ENCODE results near the gene MET. TPM values are rescaled to one million over a fixed set of nuclear protein-coding genes. Genes with fewer than 3 reads are reported as not detected.

MET gene
- total RNA-seq, 1 experiment from 2014 or later, result 200 TPM

- intact Hi-C loops (cut with micrococcal nuclease), result loop anchor here (5.0 kb wide), 1 partner anchor 68 kb away; no protein-coding TSS in a partner anchor
- DNase-seq (ENCODE audit: low read depth, low spot score) (no peak), ATAC-seq (no peak)
- CTCF ChIA-PET, result no interaction called here
- RAD21 ChIA-PET (ENCODE audit: low non-redundant PET in 1 of 2, low total read pairs in 2 of 2, uncharacterized antibody in 2 of 2, unreplicated experiment in 2 of 2), result no interaction called here
- H2AFZ ChIP-seq (ENCODE audit: low read depth, low read length, poor library complexity, severe bottlenecking), result no peak overlapping the region
- TF ChIP-seq ZNF274 (IDR thresholded peaks at IDR 0.05; ENCODE audit: low read depth, low read length), result no peak
- no peak for TF ChIP-seq YY1 (IDR thresholded peaks at IDR 0.05; ENCODE audit: extremely low read depth, insufficient replicate concordance, low read depth, low read length)
- TF ChIP-seq JUND (IDR thresholded peaks at IDR 0.05), result 0 out of 2 replicates have a peak, but pooled peaks have one; percentile 7
- H3K4me1 ChIP-seq (ENCODE audit: control insufficient read depth in 1 of 2, insufficient read depth in 2 of 2, low read length in 2 of 2), result peaks cover 91 to 98% of the 10 kb centered on the region in 2 experiments
- peaks cover 100% of the 10 kb centered on the region for H3K79me2 ChIP-seq (ENCODE audit: insufficient read depth, low read length)
- H3K9ac ChIP-seq (ENCODE audit: low read length), result peak overlapping the region; percentile 10; the same call in 1 of the 2 replicates
- peak overlapping the region; percentile 91; the same call in 1 of the 2 replicates for H3K27ac ChIP-seq (ENCODE audit: low read depth, low read length)
- H3K4me3 ChIP-seq (replicated peaks in 1 of 2; ENCODE audit: low read depth in 1 of 2, low read length in 2 of 2), result no peak overlapping the region
- no peaks in the 10 kb centered on the region for H3K9me2 ChIP-seq (ENCODE audit: insufficient read depth)
- H3K36me3 ChIP-seq (ENCODE audit: control insufficient read depth in 1 of 2, insufficient read depth in 2 of 2, low read length in 2 of 2), result peaks cover 0 to 30% of the 10 kb centered on the region in 2 experiments; a peak in 2 of 4 replicates
- POLR2A ChIA-PET, result no interaction called here
- H3K9me3 ChIP-seq (ENCODE audit: control insufficient read depth in 1 of 2, insufficient read depth in 1 of 2, low read depth in 1 of 2, low read length in 2 of 2), result no peaks in the 10 kb centered on the region
- no TSS peak for BruUV-seq (replicated peaks)
- no peaks in the 10 kb centered on the region for H3K27me3 ChIP-seq (ENCODE audit: insufficient read depth, low read length)
- H3K4me2 ChIP-seq (ENCODE audit: low read length), result peak overlapping the region; percentile 10
- no peaks in the 10 kb centered on the region for H4K20me1 ChIP-seq (ENCODE audit: insufficient read depth)
These were observed 37.3 kb downstream of the MET start for GRCh38 chr7:116709336-116709735.

DNA sequence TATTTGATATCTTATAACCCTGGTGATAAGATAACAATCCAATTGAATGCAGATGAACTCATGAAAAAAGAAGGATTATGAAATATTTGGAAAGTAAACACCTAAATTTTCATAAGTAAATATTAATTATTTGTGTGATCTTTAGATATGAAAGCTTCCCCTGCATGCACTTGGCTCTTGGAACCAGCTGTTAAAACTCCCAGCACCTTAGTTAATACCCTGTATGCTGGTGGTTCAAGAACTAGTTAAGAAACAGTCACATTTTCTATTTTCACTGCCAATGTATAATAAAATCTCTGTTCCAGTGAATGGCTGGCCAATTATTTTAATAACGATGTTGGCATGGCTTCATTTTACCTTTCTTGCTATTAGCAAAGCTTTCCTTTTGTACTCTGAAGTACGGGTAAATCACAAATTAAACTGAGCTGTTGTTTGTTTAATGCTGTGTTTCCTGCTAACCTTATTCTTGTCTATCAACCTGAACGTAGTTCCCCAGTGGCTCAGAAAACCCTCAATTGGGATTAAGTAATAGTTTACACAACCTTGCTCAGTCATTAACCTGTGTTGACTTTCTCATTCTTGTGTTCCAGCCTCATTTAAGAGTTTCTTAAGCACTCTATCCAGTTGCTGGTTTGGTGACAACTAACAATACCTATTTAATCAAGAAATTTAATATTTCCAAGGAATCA lies 38.9 kb downstream of the MET start:
- CTCF ChIA-PET, result no interaction called here
- no peak overlapping the region for H3K4me3 ChIP-seq (replicated peaks in 1 of 2; ENCODE audit: low read depth in 1 of 2, low read length in 2 of 2)
- DNase-seq (ENCODE audit: low read depth, low spot score), result no peak

More for the DNA sequence above, 38.9 kb downstream of the MET start:
- Histone ChIP-seq H3K27me3 (ENCODE audit: insufficient read depth, low read length) (no peaks in the 10 kb centered on the region), H2AFZ (ENCODE audit: low read depth, low read length, poor library complexity, severe bottlenecking) (no peak overlapping the region), H3K4me2 (ENCODE audit: low read length) (peak overlapping the region; percentile 26), H3K4me1 (ENCODE audit: control insufficient read depth in 1 of 2, insufficient read depth in 2 of 2, low read length in 2 of 2) (peaks cover 91 to 98% of the 10 kb centered on the region in 2 experiments), H3K36me3 (ENCODE audit: control insufficient read depth in 1 of 2, insufficient read depth in 2 of 2, low read length in 2 of 2) (peaks cover 0 to 42% of the 10 kb centered on the region in 2 experiments; a peak in 2 of 4 replicates), H3K79me2 (ENCODE audit: insufficient read depth, low read length) (peaks cover 100% of the 10 kb centered on the region), H3K9me2 (ENCODE audit: insufficient read depth) (no peaks in the 10 kb centered on the region), H4K20me1 (ENCODE audit: insufficient read depth) (no peaks in the 10 kb centered on the region), H3K9ac (ENCODE audit: low read length) (peak overlapping the region; percentile 10; the same call in 1 of the 2 replicates), H3K27ac (ENCODE audit: low read depth, low read length) (peak overlapping the region; percentile 91; the same call in 1 of the 2 replicates), H3K9me3 (ENCODE audit: control insufficient read depth in 1 of 2, insufficient read depth in 1 of 2, low read depth in 1 of 2, low read length in 2 of 2) (no peaks in the 10 kb centered on the region)
- intact Hi-C loops (cut with micrococcal nuclease), result no loop called here
- no TSS peak for BruUV-seq (replicated peaks)
- ChIA-PET POLR2A (no interaction called here), RAD21 (ENCODE audit: low non-redundant PET in 1 of 2, low total read pairs in 2 of 2, uncharacterized antibody in 2 of 2, unreplicated experiment in 2 of 2) (no interaction called here)
- no peak for ATAC-seq
- TF ChIP-seq FOSL1 (IDR thresholded peaks at IDR 0.05; ENCODE audit: low read depth) (no peak), ZFX (IDR thresholded peaks at IDR 0.05) (no peak), JUND (IDR thresholded peaks at IDR 0.05) (no peak), EGR1 (IDR thresholded peaks at IDR 0.05; ENCODE audit: low read depth) (no peak), POLR2A (IDR thresholded peaks at IDR 0.05; ENCODE audit: borderline replicate concordance, extremely low read depth, insufficient read depth, insufficient read length) (no peak), CEBPB (IDR thresholded peaks at IDR 0.05; ENCODE audit: low read depth) (no peak), REST (IDR thresholded peaks at IDR 0.05; ENCODE audit: low read depth) (no peak), EZH2phosphoT487 (IDR thresholded peaks at IDR 0.05; ENCODE audit: borderline replicate concordance) (no peak), ZNF274 (IDR thresholded peaks at IDR 0.05; ENCODE audit: low read depth, low read length) (no peak), ELF1 (IDR thresholded peaks at IDR 0.05; ENCODE audit: borderline replicate concordance, low read depth) (no peak), SIN3A (IDR thresholded peaks at IDR 0.05; ENCODE audit: low read depth) (no peak), POLR2AphosphoS5 (IDR thresholded peaks at IDR 0.05; ENCODE audit: low read depth, low read length) (no peak)

Data from HCT116 (cell line).